Measurements from ENCODE around the gene CDH13.

- TF ChIP-seq REST (IDR thresholded peaks at IDR 0.05; ENCODE audit: insufficient read depth in 1 of 2, low read depth in 2 of 2, low read length in 2 of 2) (no peak), TAF1 (IDR thresholded peaks at IDR 0.05; ENCODE audit: borderline replicate concordance, insufficient read depth, low read length) (no peak), POLR2AphosphoS5 (IDR thresholded peaks at IDR 0.05; ENCODE audit: low read depth, low read length) (no peak)
Observed at GRCh38 chr16:82655720-82656490, 29.1 kb downstream of the CDH13 start.
